OCI-LY7 (cell line): ENCODE measurements around the gene TRIM14. TPM values are rescaled to one million over a fixed set of nuclear protein-coding genes. Genes with fewer than 3 reads are reported as not detected.

Source experiments
- BruUV-seq: library from RNA; stranded (reverse); fragments of 400-500 nt; replicated peaks from 2 replicates; lab custom pipeline; 2021; lab: Mats Ljungman, UMichigan
- CTCF ChIA-PET: fragments of 300-600 bp; sonication (Branson Sonifier 250); formaldehyde crosslinking; loops from one replicate; lab custom pipeline; 2022; ENCODE audit warnings: antibody characterized with exemption; ENCODE audit not compliant: unreplicated experiment; lab: Charles Lee
- POLR2A ChIA-PET: fragments of 300-600 bp; sonication (Branson Sonifier 250); formaldehyde crosslinking; loops from one replicate; lab custom pipeline; 2022; ENCODE audit warnings: antibody characterized with exemption; lab: Charles Lee
- DNase-seq: peaks from one replicate; pipeline ENCODE4 v3.0.0-alpha.2; 2015; ENCODE audit warnings: low spot score
- H2AFZ ChIP-seq: fragments of 200-600 bp; sonication (generic), shearing (Covaris generic); 2 replicates; pipeline ENCODE4 v1.6.1; 2014; ENCODE audit warnings: mild to moderate bottlenecking, antibody characterized with exemption, low read length, moderate library complexity
- H3K27ac ChIP-seq: fragments of 200-600 bp; sonication (generic); 2 replicates; pipeline ENCODE4 v1.5.1; 2014; ENCODE audit warnings: mixed run types, low read depth, mild to moderate bottlenecking, moderate library complexity, low read length, inconsistent platforms; ENCODE audit not compliant: poor library complexity, severe bottlenecking
- H3K36me3 ChIP-seq: fragments of 200-600 bp; sonication (generic); 2 replicates; pipeline ENCODE4 v1.6.1; 2014; ENCODE audit warnings: mild to moderate bottlenecking, antibody characterized with exemption, low read length, moderate library complexity, mixed read lengths; ENCODE audit not compliant: insufficient read depth
- H3K4me1 ChIP-seq: fragments of 200-600 bp; sonication (generic); 2 replicates; pipeline ENCODE4 v1.5.1; 2014; ENCODE audit warnings: mild to moderate bottlenecking, low read length; ENCODE audit not compliant: insufficient read depth, poor library complexity, severe bottlenecking
- H3K4me2 ChIP-seq: fragments of 200-600 bp; sonication (generic); 2 replicates; pipeline ENCODE4 v1.6.1; 2014; ENCODE audit warnings: mild to moderate bottlenecking, low read length
- H3K4me3 ChIP-seq: fragments of 200-600 bp; sonication (generic); 2 replicates; pipeline ENCODE4 v1.5.1; 2014; ENCODE audit warnings: mild to moderate bottlenecking, low read depth, low read length; ENCODE audit not compliant: poor library complexity, severe bottlenecking
- H3K79me2 ChIP-seq: fragments of 200-600 bp; sonication (generic); 2 replicates; pipeline ENCODE4 v1.6.1; 2016; ENCODE audit warnings: low read depth, mild to moderate bottlenecking, low read length, moderate library complexity, mixed read lengths; ENCODE audit not compliant: insufficient read depth
- H3K9me2 ChIP-seq: fragments of 200-600 bp; sonication (generic); 2 replicates; pipeline ENCODE4 v1.6.1; 2016; ENCODE audit warnings: mild to moderate bottlenecking, low read length, mixed read lengths; ENCODE audit not compliant: insufficient read depth
- H3K9me3 ChIP-seq: fragments of 200-600 bp; sonication (generic); 2 replicates; pipeline ENCODE4 v1.6.1; 2014; ENCODE audit warnings: mild to moderate bottlenecking, mixed run types, low read length, mixed read lengths
- H4K20me1 ChIP-seq: fragments of 200-600 bp; sonication (generic); 2 replicates; pipeline ENCODE4 v1.6.1; 2014; ENCODE audit warnings: mild to moderate bottlenecking, antibody characterized with exemption, low read length, moderate library complexity, mixed read lengths; ENCODE audit not compliant: insufficient read depth
- EZH2phosphoT487 ChIP-seq: fragments of 200-600 bp; sonication (generic); IDR thresholded peaks from 2 replicates; pipeline ENCODE4 v1.6.1; 2018; ENCODE audit warnings: low read depth, borderline replicate concordance, mild to moderate bottlenecking, mixed run types, antibody characterized with exemption, low read length, moderate library complexity, mixed read lengths
- intact Hi-C: fragments of 100-400 bp; cut with micrococcal nuclease; formaldehyde crosslinking; loops from one replicate; pipeline ENCODE4 v1.10.0; 2022; ENCODE audit not compliant: unreplicated experiment
- total RNA-seq, 2 experiments: library from RNA; depleted of rRNA in 1 of 2; stranded (reverse); fragments of >200 nt in 1 of 2; shearing (Covaris generic) in 1 of 2; gene quantifications; 2 replicates each; pipeline ENCODE4 v1.2.3, GENCODE V29; 2014 to 2022
- TF ChIP-seq, protein P1 (sequence below): fragments of 200-600 bp; sonication (generic); conservative IDR thresholded peaks from 2 replicates; pipeline ENCODE4 v1.5.1; 2014; ENCODE audit warnings: mild to moderate bottlenecking, antibody characterized with exemption, low read length, moderate library complexity, mixed read lengths

The TRIM14 gene
- total RNA-seq, 2 experiments from 2014 or later: 21.4 to 26.0 TPM

DNA sequence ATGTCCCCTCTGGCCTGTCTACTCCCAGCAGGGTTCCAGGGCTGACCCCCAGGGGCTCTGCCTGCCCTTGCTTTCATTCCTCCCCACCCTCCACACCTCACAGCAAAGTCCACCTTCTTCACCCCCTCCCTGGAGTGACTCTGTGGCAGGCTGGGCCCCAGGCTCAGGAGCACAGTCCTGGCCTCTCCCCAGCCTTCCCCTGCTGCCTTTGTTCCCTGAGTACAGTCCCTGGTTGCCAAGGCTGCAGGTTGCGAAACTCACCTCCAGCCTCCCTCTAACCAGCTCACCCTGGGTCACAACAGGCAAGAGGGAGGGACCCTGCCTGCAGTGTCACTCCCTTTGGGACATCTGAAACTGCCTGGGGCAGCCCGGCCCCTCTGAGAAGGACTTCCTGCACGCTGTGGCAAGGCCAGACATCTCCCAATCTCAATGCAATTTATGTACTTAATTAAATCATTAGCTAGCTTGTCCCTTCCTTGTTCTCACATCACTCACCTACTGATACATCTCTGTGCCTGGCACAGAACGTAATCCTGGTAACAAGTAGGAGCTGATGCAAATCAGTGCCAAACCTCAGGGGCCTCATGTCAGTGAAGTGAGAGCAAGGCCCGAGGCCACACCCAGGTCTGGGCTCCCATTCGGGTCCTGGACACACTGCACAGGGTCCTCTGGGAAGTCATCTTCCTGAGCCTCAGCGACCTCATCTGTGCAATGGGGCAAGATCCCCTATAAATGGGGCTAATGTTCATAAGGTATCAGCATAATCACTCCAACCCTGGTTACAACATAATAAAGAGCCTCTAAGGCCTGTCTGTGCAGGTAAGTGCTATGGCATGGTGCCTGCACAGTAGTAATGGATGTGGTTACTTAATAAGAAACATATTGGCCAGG is 27.3 kb upstream of the TRIM14 start:
- Histone ChIP-seq H3K36me3 (no peaks in the 10 kb centered on the region), H3K9me3 (no peaks in the 10 kb centered on the region), H3K4me1 (no peaks in the 10 kb centered on the region), H2AFZ (no peak overlapping the region), H3K9me2 (no peaks in the 10 kb centered on the region), H4K20me1 (no peaks in the 10 kb centered on the region), H3K4me3 (no peak overlapping the region), H3K79me2 (no peaks in the 10 kb centered on the region), H3K4me2 (no peak overlapping the region), H3K27ac (no peak overlapping the region)
- no peak for TF ChIP-seq EZH2phosphoT487
- TF ChIP-seq, protein P1, sequence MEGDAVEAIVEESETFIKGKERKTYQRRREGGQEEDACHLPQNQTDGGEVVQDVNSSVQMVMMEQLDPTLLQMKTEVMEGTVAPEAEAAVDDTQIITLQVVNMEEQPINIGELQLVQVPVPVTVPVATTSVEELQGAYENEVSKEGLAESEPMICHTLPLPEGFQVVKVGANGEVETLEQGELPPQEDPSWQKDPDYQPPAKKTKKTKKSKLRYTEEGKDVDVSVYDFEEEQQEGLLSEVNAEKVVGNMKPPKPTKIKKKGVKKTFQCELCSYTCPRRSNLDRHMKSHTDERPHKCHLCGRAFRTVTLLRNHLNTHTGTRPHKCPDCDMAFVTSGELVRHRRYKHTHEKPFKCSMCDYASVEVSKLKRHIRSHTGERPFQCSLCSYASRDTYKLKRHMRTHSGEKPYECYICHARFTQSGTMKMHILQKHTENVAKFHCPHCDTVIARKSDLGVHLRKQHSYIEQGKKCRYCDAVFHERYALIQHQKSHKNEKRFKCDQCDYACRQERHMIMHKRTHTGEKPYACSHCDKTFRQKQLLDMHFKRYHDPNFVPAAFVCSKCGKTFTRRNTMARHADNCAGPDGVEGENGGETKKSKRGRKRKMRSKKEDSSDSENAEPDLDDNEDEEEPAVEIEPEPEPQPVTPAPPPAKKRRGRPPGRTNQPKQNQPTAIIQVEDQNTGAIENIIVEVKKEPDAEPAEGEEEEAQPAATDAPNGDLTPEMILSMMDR: no peak
- intact Hi-C loops: no loop called here
- ChIA-PET CTCF (no interaction called here), POLR2A (interaction anchor here (1.0 kb wide), 1 partner anchor 13 kb away, joined by 3 read pairs; no protein-coding TSS in a partner anchor)
- no TSS peak for BruUV-seq
- DNase-seq: no peak

DNA sequence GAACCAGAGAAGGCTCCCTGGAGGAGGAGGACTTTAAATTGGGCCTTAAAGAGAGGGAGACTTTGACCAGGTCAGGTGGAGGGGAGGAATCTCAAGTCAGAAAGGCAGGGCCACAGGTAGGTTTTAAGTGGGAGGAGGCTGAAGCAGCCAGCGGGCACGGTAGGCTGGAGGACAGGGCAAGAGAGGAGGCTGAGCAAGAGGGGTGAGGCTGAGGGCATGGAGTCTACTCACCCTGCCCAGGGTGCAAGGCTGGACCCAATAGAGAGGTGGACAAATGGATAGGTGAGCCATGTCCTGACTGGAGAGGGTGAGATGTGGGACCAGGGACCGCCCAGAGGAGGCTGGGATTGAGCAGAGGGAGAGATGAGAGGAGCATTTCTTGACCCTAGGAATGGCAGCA is 25.6 kb upstream of the TRIM14 start:
- POLR2A ChIA-PET: interaction anchor here (0.6 to 0.7 kb wide), 2 partner anchors 23 to 121 kb away, joined by 3 read pairs; no protein-coding TSS in a partner anchor
- BruUV-seq: no TSS peak
- Histone ChIP-seq H3K4me3 (no peak overlapping the region), H4K20me1 (no peaks in the 10 kb centered on the region), H3K27ac (no peak overlapping the region), H3K9me3 (no peaks in the 10 kb centered on the region), H3K79me2 (no peaks in the 10 kb centered on the region), H3K9me2 (no peaks in the 10 kb centered on the region), H3K36me3 (no peaks in the 10 kb centered on the region), H3K4me2 (no peak overlapping the region), H2AFZ (no peak overlapping the region), H3K4me1 (no peaks in the 10 kb centered on the region)
- TF ChIP-seq EZH2phosphoT487: no peak
- TF ChIP-seq, protein P1: no peak
- CTCF ChIA-PET: interaction anchor here (0.6 kb wide), 1 partner anchor 105 kb away, joined by 5 read pairs; no protein-coding TSS in a partner anchor
- intact Hi-C loops: no loop called here
- no peak for DNase-seq
